IMR-90 (cell line): ENCODE results near the gene TRAPPC10. TPM values are rescaled to one million over a fixed set of nuclear protein-coding genes. Genes with fewer than 3 reads are reported as not detected.

Experiments
- ATAC-seq: fragments of 200-7000 bp; cut with Tn5 transposase; 2 replicates; pipeline ENCODE4 v1.9.1; 2020; ENCODE audit warnings: low read depth, mild to moderate bottlenecking, moderate library complexity
- BruUV-seq: library from RNA; stranded (reverse); fragments of 400-500 nt; replicated peaks from 2 replicates; lab custom pipeline; 2021; lab: Mats Ljungman, UMichigan
- CTCF ChIA-PET: fragments of 300-600 bp; formaldehyde crosslinking; extraction: SDS; loops from one replicate; lab custom pipeline; 2021; ENCODE audit warnings: antibody characterized with exemption; lab: Yijun Ruan, JAX
- POLR2A ChIA-PET: fragments of 300-600 bp; sonication (Branson Sonifier 250); formaldehyde crosslinking; loops from one replicate; lab custom pipeline; 2022; ENCODE audit warnings: antibody characterized with exemption; ENCODE audit not compliant: unreplicated experiment; lab: Charles Lee
- DNase-seq: peaks from one replicate; pipeline ENCODE4 v3.0.0; 2013
- H2AFZ ChIP-seq: replicated peaks from 2 replicates; pipeline ENCODE3; 2013; ENCODE audit warnings: low read length, mild to moderate bottlenecking; ENCODE audit not compliant: poor library complexity
- H2AK5ac ChIP-seq: 2 replicates; pipeline ENCODE4 v1.6.1; 2013; ENCODE audit warnings: low read depth, low read length, inconsistent platforms
- H2AK9ac ChIP-seq: replicated peaks from 2 replicates; pipeline ENCODE3; 2013; ENCODE audit warnings: mild to moderate bottlenecking, low read depth, low read length, moderate library complexity; ENCODE audit not compliant: poor library complexity
- H2BK120ac ChIP-seq: 2 replicates; pipeline ENCODE4 v1.6.1; 2013; ENCODE audit warnings: low read depth, low read length, inconsistent platforms
- H2BK15ac ChIP-seq: 3 replicates; pipeline ENCODE4 v1.6.1; 2013; ENCODE audit warnings: low read depth, low read length, inconsistent platforms
- H2BK20ac ChIP-seq: 2 replicates; pipeline ENCODE4 v1.6.1; 2013; ENCODE audit warnings: low read depth, mild to moderate bottlenecking, inconsistent platforms, low read length, moderate library complexity
- H2BK5ac ChIP-seq: 2 replicates; pipeline ENCODE4 v1.6.1; 2013; ENCODE audit warnings: mild to moderate bottlenecking, low read depth, low read length, inconsistent platforms; ENCODE audit not compliant: poor library complexity, severe bottlenecking
- H3K14ac ChIP-seq: replicated peaks from 2 replicates; pipeline ENCODE4 v1.6.1; 2013; ENCODE audit warnings: low read depth, low read length, inconsistent platforms
- H3K18ac ChIP-seq: 2 replicates; pipeline ENCODE4 v1.6.1; 2013; ENCODE audit warnings: low read depth, low read length, control low read depth
- H3K23ac ChIP-seq: 2 replicates; pipeline ENCODE4 v1.6.1; 2013; ENCODE audit warnings: low read depth, low read length, inconsistent platforms
- H3K27ac ChIP-seq: 2 replicates; pipeline ENCODE4 v1.5.1; 2013; ENCODE audit warnings: mild to moderate bottlenecking, control low read depth, low read length; ENCODE audit not compliant: insufficient read depth
- H3K27me3 ChIP-seq: 2 replicates; pipeline ENCODE4 v1.6.1; 2013; ENCODE audit warnings: low read length; ENCODE audit not compliant: control insufficient read depth, insufficient read depth
- H3K36me3 ChIP-seq: 2 replicates; pipeline ENCODE4 v1.6.1; 2013; ENCODE audit warnings: low read length, mixed read lengths; ENCODE audit not compliant: control insufficient read depth, insufficient read depth
- H3K4ac ChIP-seq: 2 replicates; pipeline ENCODE4 v1.6.1; 2013; ENCODE audit warnings: low read depth, low read length, inconsistent platforms
- H3K4me1 ChIP-seq: 2 replicates; pipeline ENCODE4 v1.6.1; 2013; ENCODE audit warnings: low read length, mixed read lengths; ENCODE audit not compliant: control insufficient read depth, insufficient read depth
- H3K4me2 ChIP-seq: 2 replicates; pipeline ENCODE4 v1.6.1; 2013; ENCODE audit warnings: low read depth, mild to moderate bottlenecking, control low read depth, low read length, moderate library complexity
- H3K4me3 ChIP-seq: 2 replicates; pipeline ENCODE4 v1.5.1; 2013; ENCODE audit warnings: low read depth, mild to moderate bottlenecking, control low read depth, low read length, moderate library complexity; ENCODE audit not compliant: insufficient read depth
- H3K56ac ChIP-seq: 2 replicates; pipeline ENCODE4 v1.6.1; 2013; ENCODE audit warnings: low read length, inconsistent platforms; ENCODE audit not compliant: insufficient read depth; ENCODE audit errors: extremely low read depth
- H3K79me1 ChIP-seq, 2 experiments: 2 replicates each; pipeline ENCODE4 v1.6.1; 2013; ENCODE audit warnings: low read length in 2 of 2, inconsistent platforms in 1 of 2, low read depth in 1 of 2
- H3K9ac ChIP-seq: 2 replicates; pipeline ENCODE4 v1.6.1; 2013; ENCODE audit warnings: low read depth, low read length, control low read depth
- H3K9me1 ChIP-seq: 2 replicates; pipeline ENCODE4 v1.6.1; 2013; ENCODE audit warnings: low read length, inconsistent platforms; ENCODE audit not compliant: insufficient read depth
- H3K9me3 ChIP-seq: 2 replicates; pipeline ENCODE4 v1.6.1; 2013; ENCODE audit warnings: low read length; ENCODE audit not compliant: control insufficient read depth, insufficient read depth
- H4K20me1 ChIP-seq: 2 replicates; pipeline ENCODE4 v1.6.1; 2013; ENCODE audit warnings: low read length, inconsistent platforms; ENCODE audit not compliant: insufficient read depth
- H4K5ac ChIP-seq: 2 replicates; pipeline ENCODE4 v1.6.1; 2013; ENCODE audit warnings: mild to moderate bottlenecking, low read depth, low read length, control low read depth
- H4K8ac ChIP-seq, 2 experiments: 2 replicates each; pipeline ENCODE4 v1.6.1; 2013; ENCODE audit warnings: low read depth in 2 of 2, low read length in 2 of 2, control low read depth in 1 of 2, inconsistent platforms in 1 of 2
- H4K91ac ChIP-seq: 2 replicates; pipeline ENCODE4 v1.6.1; 2013; ENCODE audit warnings: low read depth, low read length, inconsistent platforms; ENCODE audit not compliant: insufficient read depth
- CEBPB ChIP-seq: IDR thresholded peaks from 2 replicates; pipeline ENCODE4 v1.6.1; 2012; ENCODE audit warnings: low read depth, low read length, improper control_type of control experiment
- MAZ ChIP-seq: IDR thresholded peaks from 2 replicates; pipeline ENCODE4 v1.6.1; 2012; ENCODE audit warnings: low read depth, mild to moderate bottlenecking, low read length, improper control_type of control experiment, moderate library complexity, borderline replicate concordance
- WGBS, 2 experiments: methylation state at CpG; one replicate each; pipeline versions ENCODE4 v1.1.5 to v1.1.7; 2013; ENCODE audit warnings: missing lambda C conversion rate in 2 of 2; ENCODE audit not compliant: insufficient read length in 1 of 2; ENCODE audit errors: extremely low coverage in 2 of 2; 5-methylcytosine and 5-hydroxymethylcytosine counted together
- dilution Hi-C: fragments of 300-500 bp; cut with HindIII; formaldehyde crosslinking; loops from one replicate; pipeline ENCODE4 v1.14.3; 2018; ENCODE audit warnings: low sequenced_read_pairs; ENCODE audit not compliant: unreplicated experiment
- in situ Hi-C: fragments of 300-500 bp; cut with MboI; formaldehyde crosslinking; loops from 3 replicates; pipeline ENCODE4 v1.14.3; 2019; ENCODE audit warnings: low sequenced_read_pairs, inconsistent platforms, mixed read lengths
- intact Hi-C: fragments of 100-400 bp; cut with micrococcal nuclease; formaldehyde crosslinking; loops from 2 replicates; pipeline ENCODE4 v1.10.0; 2022
- polyA plus RNA-seq, 3 experiments: library from polyadenylated mRNA; depleted of rRNA; stranded (reverse); fragments of >200 nt; gene quantifications; 2 replicates each; pipeline ENCODE4 v1.2.3, GENCODE V29; 2012; ENCODE audit warnings: low replicate concordance in 1 of 3
- total RNA-seq: library from RNA; depleted of rRNA; stranded (reverse); fragments of >200 nt; gene quantifications from 2 replicates; pipeline ENCODE4 v1.2.3, GENCODE V29; 2012

Gene TRAPPC10
- total and polyA plus RNA-seq, 2 of the 4 experiments (the other 2 are of a cell fraction), result 17.8 to 18.1 TPM

DNA sequence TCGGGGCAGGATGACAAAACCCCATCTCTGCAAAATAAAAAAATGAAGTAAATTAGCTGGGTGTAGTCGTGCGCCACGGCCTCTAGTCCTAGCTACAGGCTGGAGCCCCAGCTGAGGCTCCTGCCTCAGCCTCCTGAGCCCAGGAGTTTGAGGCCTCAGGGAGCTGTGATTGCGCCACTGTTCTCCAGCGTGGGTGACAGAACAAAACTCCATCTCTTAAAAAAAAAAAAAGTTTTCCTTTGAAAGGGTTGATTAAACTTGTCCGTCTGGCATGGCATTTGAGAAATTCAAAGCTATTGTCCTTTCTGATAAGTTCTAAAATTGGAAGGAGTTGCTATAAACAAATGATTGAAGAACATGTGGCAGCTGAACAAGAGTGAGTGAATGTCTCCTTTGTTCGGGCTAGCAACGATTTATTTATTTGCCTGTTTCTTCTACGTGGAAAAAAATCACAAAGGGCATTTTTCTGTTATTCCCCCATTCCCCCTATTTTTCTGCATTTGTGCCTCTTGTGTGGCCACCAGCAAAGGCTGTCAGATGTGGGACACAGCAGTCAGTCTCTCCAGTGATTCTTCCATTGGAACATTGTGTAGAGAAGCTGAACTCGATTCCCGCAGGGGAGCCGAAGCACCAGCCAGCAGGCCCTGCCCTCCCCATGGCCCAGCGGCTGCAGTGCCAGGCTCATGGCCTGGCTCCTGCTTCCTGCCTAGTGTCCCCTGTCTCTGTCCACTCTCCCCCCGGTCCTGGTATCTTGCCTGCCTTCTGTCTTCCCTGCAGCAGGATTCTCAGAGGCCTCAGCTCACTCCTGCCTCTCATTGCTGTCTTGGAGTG is 73.6 kb downstream of the TRAPPC10 start:
- POLR2A ChIA-PET, result no interaction called here
- Histone ChIP-seq H2AK9ac (no peak overlapping the region), H2BK20ac (no peak overlapping the region), H3K14ac (no peak overlapping the region), H3K9me3 (no peaks in the 10 kb centered on the region), H4K8ac (no peak overlapping the region), H2BK120ac (no peak overlapping the region), H3K23ac (no peak overlapping the region), H3K27ac (no peak overlapping the region), H3K4me1 (no peaks in the 10 kb centered on the region), H2BK15ac (no peak overlapping the region), H2AFZ (no peak overlapping the region), H3K79me1 (peaks cover 15 to 33% of the 10 kb centered on the region in 2 experiments), H2BK5ac (no peak overlapping the region), H3K4me2 (no peak overlapping the region), H2AK5ac (no peak overlapping the region), H3K18ac (no peak overlapping the region), H3K9me1 (0 out of 2 replicates have a peak, but pooled peaks cover 11% of the 10 kb centered on the region), H3K4ac (no peak overlapping the region), H3K4me3 (no peak overlapping the region), H3K27me3 (no peaks in the 10 kb centered on the region), H4K91ac (no peak overlapping the region), H3K56ac (no peak overlapping the region), H3K9ac (no peak overlapping the region), H3K36me3 (peaks cover 71% of the 10 kb centered on the region), H4K20me1 (peaks cover 4% of the 10 kb centered on the region; the same call in 1 of the 2 replicates), H4K5ac (no peak overlapping the region)
- CTCF ChIA-PET, result no interaction called here
- dilution Hi-C loops (no loop called here), intact Hi-C loops (no loop called here), in situ Hi-C loops (no loop called here)
- BruUV-seq, result no TSS peak
- ATAC-seq, result no peak; the same call in 1 of the 2 replicates
- TF ChIP-seq CEBPB (peak; percentile 62), MAZ (no peak)
- DNase-seq, result no peak
- 80% methylated on average over 1 of the region's 15 CpGs; no CpG with 5 or more reads in 1 of the 2 experiments for WGBS, 2 experiments
